Upper lobe of right lung (tissue), 1 donor: Measurements from ENCODE around the gene RAB3A. TPM values are rescaled to one million over a fixed set of nuclear protein-coding genes. Genes with fewer than 3 reads are reported as not detected.

Experiments
- ATAC-seq: fragments of 200-7000 bp; cut with Tn5 transposase; one replicate; pipeline ENCODE4 v1.9.1; 2020; ENCODE audit warnings: mild to moderate bottlenecking, moderate library complexity
- DNase-seq: peaks from one replicate; pipeline ENCODE4 v3.0.0-alpha.2; 2020
- H3K27ac ChIP-seq: fragments of 200-600 bp; one replicate; pipeline ENCODE4 v1.8.0; 2022
- H3K27me3 ChIP-seq: fragments of 200-600 bp; one replicate; pipeline ENCODE4 v1.8.0; 2022; ENCODE audit warnings: mild to moderate bottlenecking
- H3K36me3 ChIP-seq: fragments of 200-600 bp; one replicate; pipeline ENCODE4 v1.8.0; 2022
- H3K4me1 ChIP-seq: fragments of 200-600 bp; one replicate; pipeline ENCODE4 v1.8.0; 2022
- H3K4me3 ChIP-seq: fragments of 200-600 bp; one replicate; pipeline ENCODE4 v1.8.0; 2022; ENCODE audit warnings: mild to moderate bottlenecking
- H3K9me3 ChIP-seq: fragments of 200-600 bp; one replicate; pipeline ENCODE4 v1.8.0; 2022
- intact Hi-C: fragments of 100-400 bp; cut with DNase I; formaldehyde crosslinking; loops from one replicate; pipeline ENCODE4 v1.11.0; 2022
- total RNA-seq: library from RNA; stranded (reverse); fragmentation: NEBNext Ultra II Directional; extraction: Animal tissue kit (Norgen Biotek cat#: 25700); gene quantifications from one replicate; pipeline ENCODE4 v1.2.1, GENCODE V29; 2021
- TF ChIP-seq, protein P1 (sequence below): fragments of 200-600 bp; IDR thresholded peaks from one replicate; pipeline ENCODE4 v1.8.0; 2022; ENCODE audit warnings: antibody characterized with exemption
- donor health status: DM: no; HTN: yes; CAD: no; lungs with severe emphysema.

Gene RAB3A
- total RNA-seq, 1 donor from 2014 or later, result 1.9 TPM

DNA sequence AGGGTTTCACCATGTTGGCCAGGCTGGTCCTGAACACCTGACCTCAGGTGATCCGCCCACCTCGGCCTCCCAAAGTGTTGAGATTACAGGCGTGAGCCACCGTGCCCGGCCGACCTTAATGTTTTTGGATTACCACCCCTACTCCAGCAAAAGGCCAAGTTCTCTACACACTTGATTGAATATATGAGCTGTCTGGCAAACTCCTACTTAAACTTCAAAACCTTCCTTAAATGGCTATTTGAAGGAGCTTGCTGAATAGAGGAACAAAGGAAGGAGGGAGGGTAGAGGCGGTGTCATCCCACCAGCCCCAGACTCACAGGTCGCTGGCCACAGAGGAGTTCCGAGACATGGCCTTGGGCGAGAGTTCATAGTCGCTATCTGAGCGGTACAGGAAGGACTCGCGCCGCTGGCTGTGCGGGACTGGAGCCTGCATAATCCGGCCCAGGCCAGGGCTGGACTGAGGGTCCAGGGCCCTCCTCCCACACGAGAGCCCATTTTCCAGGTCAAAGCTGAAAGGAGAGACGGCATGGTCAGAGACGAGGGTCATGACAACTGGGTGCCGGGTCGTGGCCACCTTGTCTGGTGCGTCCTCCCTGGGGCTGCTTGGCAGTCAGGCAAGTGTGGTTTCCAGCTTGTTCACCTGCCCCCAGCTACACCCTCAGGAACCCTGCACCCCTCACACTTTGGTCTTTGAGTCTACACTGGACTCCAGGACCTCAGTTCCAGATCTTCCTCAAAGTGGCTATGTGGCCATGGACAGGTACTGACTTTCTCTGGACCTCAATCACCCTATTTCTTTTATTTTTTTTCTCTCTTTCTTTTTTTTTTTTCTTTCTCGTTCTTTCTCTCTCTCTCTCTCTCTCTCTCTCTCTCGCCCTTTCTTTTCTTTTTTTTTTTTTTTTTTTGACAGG lies 18.2 kb upstream of the RAB3A start:
- no peaks in the 10 kb centered on the region for H3K36me3 ChIP-seq
- peaks cover 10% of the 10 kb centered on the region for H3K4me1 ChIP-seq
- H3K27ac ChIP-seq, result no peak overlapping the region
- peaks cover 24% of the 10 kb centered on the region for H3K27me3 ChIP-seq
- TF ChIP-seq, protein P1, sequence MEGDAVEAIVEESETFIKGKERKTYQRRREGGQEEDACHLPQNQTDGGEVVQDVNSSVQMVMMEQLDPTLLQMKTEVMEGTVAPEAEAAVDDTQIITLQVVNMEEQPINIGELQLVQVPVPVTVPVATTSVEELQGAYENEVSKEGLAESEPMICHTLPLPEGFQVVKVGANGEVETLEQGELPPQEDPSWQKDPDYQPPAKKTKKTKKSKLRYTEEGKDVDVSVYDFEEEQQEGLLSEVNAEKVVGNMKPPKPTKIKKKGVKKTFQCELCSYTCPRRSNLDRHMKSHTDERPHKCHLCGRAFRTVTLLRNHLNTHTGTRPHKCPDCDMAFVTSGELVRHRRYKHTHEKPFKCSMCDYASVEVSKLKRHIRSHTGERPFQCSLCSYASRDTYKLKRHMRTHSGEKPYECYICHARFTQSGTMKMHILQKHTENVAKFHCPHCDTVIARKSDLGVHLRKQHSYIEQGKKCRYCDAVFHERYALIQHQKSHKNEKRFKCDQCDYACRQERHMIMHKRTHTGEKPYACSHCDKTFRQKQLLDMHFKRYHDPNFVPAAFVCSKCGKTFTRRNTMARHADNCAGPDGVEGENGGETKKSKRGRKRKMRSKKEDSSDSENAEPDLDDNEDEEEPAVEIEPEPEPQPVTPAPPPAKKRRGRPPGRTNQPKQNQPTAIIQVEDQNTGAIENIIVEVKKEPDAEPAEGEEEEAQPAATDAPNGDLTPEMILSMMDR, result no peak
- intact Hi-C loops, result no loop called here
- DNase-seq, result no peak
- no peaks in the 10 kb centered on the region for H3K9me3 ChIP-seq
- no peak overlapping the region for H3K4me3 ChIP-seq
- no peak for ATAC-seq

DNA sequence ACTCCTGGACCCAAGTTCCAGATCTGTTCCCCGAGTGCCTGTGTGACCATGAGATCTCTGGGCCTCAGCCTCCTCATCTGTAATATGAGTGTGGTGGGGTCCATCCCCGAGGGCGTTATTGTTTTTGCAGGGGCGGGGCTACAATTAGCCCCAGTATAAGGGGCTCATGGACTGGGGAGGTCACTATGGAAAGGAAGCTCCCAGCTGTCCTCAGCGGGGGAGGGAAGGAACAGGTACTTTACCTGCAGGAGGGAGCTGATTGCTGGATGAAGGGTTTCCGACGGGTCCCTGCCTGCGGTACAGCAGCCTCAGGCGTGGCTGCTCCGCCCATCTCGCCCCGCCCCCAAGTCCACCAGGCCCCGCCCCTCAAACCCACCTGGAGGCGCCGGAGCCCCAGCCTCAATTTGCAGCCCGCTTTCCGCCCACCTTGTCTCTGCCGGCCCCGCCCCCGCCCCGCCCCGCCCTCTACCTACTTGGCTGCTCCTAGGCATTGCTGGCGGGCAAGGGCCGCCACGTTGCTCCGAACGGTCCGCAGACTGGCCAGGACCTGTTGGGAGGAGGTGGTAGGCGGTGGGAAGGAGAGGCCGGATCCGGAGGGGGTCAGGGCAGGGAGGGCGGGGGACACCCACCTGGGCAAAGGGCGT lies 16.9 kb upstream of the RAB3A start:
- no peaks in the 10 kb centered on the region for H3K36me3 ChIP-seq
- no peak overlapping the region for H3K4me3 ChIP-seq
- DNase-seq (no peak), ATAC-seq (no peak)
- peaks cover 10% of the 10 kb centered on the region for H3K4me1 ChIP-seq
- H3K9me3 ChIP-seq, result no peaks in the 10 kb centered on the region
- intact Hi-C loops, result no loop called here
- no peak overlapping the region for H3K27ac ChIP-seq
- H3K27me3 ChIP-seq, result peaks cover 11% of the 10 kb centered on the region
- TF ChIP-seq, protein P1, result no peak

DNA sequence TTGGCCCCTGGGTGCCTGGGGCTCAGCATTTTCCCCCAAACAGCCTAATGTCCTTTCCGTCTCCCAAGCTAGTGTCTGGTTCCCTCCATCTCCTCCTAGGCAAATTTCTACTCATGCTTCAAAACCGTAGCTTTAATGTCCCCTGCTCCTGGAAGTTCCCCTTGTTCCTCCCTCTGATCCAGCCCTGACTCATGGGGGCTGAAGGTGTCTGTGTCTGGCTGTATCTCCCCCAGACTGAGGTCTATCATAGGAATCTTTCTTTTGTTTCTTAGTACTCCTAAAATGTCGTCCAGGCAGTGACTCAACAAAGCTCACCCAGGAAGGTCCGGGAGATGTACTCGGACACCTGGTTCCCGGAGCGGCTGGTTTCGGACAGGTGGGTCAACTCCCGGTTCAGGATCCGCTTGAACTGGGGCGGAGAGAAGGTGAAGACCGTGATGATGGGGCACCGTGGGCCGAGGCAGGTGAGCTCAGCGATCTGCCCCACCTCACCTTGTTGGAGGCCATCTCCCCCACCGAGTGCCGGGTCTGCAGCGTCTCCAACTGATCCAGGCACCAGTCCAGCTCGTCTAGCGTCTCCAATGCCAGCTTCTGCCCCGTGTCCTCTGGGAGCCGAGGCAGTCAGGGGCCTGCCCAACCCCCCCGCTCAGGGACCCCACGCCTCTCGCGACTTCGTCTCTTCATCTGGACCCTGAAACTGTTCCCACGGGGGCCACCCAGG lies 16.2 kb upstream of the RAB3A start:
- intact Hi-C loops, result no loop called here
- DNase-seq, result no peak
- Histone ChIP-seq H3K27ac (no peak overlapping the region), H3K9me3 (no peaks in the 10 kb centered on the region), H3K4me3 (no peak overlapping the region), H3K27me3 (peaks cover 4% of the 10 kb centered on the region), H3K4me1 (peaks cover 9% of the 10 kb centered on the region), H3K36me3 (no peaks in the 10 kb centered on the region)
- no peak for ATAC-seq
- TF ChIP-seq, protein P1, result no peak

DNA sequence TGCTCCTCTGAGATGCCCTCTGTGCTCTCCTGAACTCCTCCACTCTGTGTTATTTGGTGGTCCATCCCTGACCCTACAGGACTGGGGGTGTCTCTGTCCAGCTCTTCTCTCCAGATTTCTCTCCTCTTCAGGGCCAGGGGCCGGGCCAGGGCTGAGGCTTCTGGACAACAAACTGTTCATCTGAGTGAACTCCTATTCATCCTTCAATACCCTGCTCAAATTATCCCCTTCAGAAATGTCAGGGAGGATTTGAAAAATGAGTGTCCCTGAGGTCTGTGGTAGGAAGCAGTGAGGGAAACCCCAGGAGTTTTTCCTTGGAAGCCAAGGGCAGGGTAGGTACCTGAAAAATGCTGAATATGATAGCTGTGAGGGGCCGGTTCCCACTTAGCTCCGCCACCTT lies 14.8 kb upstream of the RAB3A start:
- no peaks in the 10 kb centered on the region for H3K9me3 ChIP-seq
- no peak overlapping the region for H3K27ac ChIP-seq
- TF ChIP-seq, protein P1, result no peak
- H3K4me1 ChIP-seq, result no peaks in the 10 kb centered on the region
- ATAC-seq, result no peak
- intact Hi-C loops, result no loop called here
- no peak for DNase-seq
- H3K27me3 ChIP-seq, result no peaks in the 10 kb centered on the region
- no peak overlapping the region for H3K4me3 ChIP-seq
- H3K36me3 ChIP-seq, result no peaks in the 10 kb centered on the region

DNA sequence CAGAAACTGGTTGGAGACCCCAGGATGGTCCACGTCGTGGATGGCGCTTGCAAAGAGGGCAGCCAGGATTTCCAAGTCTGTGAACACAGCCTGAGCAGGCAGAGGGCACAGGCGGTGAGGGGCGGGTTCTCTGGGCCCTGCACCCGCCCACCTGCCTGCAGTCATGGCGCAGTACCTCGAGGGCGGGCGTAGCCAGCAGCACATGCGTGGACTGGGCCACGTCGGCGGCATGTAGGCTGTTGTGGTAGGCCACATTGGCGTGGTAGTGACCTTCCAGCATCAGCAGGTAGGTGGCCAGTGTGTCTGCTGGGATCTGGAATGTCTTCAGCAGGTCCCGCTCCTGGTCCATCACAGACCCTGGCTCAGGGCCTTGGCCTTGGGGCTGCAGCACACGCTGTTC lies 14.3 kb upstream of the RAB3A start:
- no peak overlapping the region for H3K4me3 ChIP-seq
- intact Hi-C loops, result no loop called here
- TF ChIP-seq, protein P1, result no peak
- H3K4me1 ChIP-seq, result no peaks in the 10 kb centered on the region
- H3K36me3 ChIP-seq, result no peaks in the 10 kb centered on the region
- no peak for DNase-seq
- H3K9me3 ChIP-seq, result no peaks in the 10 kb centered on the region
- no peaks in the 10 kb centered on the region for H3K27me3 ChIP-seq
- ATAC-seq, result no peak
- no peak overlapping the region for H3K27ac ChIP-seq
